ENCODE data around the gene RTN4R. TPM values are rescaled to one million over a fixed set of nuclear protein-coding genes. Genes with fewer than 3 reads are reported as not detected.

The RTN4R gene
- total and polyA plus RNA-seq, 2 donors (not counting 1 experiment from before 2014, with no cell fraction given), result 0.42 to 0.79 TPM

DNA sequence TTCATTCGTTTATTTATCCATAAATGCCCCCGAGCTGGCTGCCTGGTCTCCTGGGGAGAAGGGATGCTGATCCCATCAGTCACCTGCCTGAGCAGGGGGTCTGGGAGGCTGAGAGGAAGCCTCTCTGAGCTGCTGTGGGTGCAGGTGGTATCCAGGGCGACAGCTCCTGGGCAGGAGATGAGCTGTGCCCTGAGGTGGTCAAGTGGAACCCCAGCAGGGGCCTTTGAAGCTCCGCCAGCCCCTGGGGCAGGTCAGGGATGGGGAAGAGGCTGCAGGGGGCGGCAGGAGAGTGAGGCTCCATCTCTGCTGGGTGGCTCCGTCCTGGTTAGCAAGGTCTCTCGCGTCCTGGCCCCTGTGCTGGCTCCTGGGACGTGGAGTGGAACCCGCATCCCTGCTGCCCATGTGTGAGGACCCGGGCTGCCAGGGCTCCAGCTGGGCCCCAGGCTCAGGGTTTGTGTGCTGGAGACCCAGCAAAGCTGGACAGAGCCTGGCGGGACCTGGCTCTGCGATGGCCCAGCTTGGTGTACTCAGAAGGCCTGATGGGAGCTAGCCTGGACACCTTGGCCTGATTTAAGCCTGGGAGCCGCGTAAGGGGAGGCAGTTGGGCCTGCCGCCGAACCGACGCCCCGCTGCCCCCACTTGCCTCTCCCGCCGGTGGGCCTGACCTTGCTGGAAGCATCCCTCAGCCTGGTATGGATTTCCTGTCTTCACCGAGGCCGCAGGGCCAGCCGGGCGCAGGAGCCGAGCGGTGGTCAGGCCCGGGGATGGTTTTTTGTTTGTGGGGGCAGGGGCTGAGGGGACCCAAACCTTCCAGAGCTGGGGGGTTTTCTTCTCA, 44.5 kb downstream of the RTN4R start:
- no peaks in the 10 kb centered on the region for H3K79me2 ChIP-seq (ENCODE audit: control insufficient read depth, insufficient read depth, low read length)
- H3K4me2 ChIP-seq (replicated peaks; ENCODE audit: low read depth, low read length, poor library complexity, severe bottlenecking), result no peak overlapping the region
- no peaks in the 10 kb centered on the region for H3K4me1 ChIP-seq (ENCODE audit: control insufficient read depth in 2 of 2, insufficient read depth in 2 of 2, low read length in 2 of 2)
- H3K36me3 ChIP-seq (replicated peaks in 1 of 2; ENCODE audit: control extremely low read depth in 1 of 2, control insufficient read depth in 1 of 2, extremely low read depth in 1 of 2, insufficient read depth in 2 of 2, low read length in 1 of 2), result no peaks in the 10 kb centered on the region
- no peak for TF ChIP-seq CTCF (IDR thresholded peaks at IDR 0.05)
- no peak for TF ChIP-seq EZH2 (IDR thresholded peaks at IDR 0.05; ENCODE audit: borderline replicate concordance, insufficient read depth, low read depth, low read length, poor library complexity, severe bottlenecking)
- H3K9ac ChIP-seq (ENCODE audit: low read length), result no peak overlapping the region
- Mint-ChIP-seq H3K27ac (no peak overlapping the region), H3K4me3 (no peak overlapping the region), H3K27me3 (no peaks in the 10 kb centered on the region), H3K4me1 (no peaks in the 10 kb centered on the region), H3K9me3 (ENCODE audit: insufficient read depth) (peaks cover 6% of the 10 kb centered on the region)
- H3K27me3 ChIP-seq (replicated peaks in 1 of 4; ENCODE audit: control extremely low read depth in 1 of 4, control insufficient read depth in 3 of 4, insufficient read depth in 4 of 4, low read length in 3 of 4), result no peaks in the 10 kb centered on the region
- WGBS (ENCODE audit: insufficient coverage), result 91% methylated on average over 23 of the region's 29 CpGs
- POLR2A ChIA-PET, result no interaction called here
- H3K27ac ChIP-seq (ENCODE audit: low read length in 2 of 2), result no peak overlapping the region
- no peak overlapping the region for H3K4me3 ChIP-seq (ENCODE audit: control extremely low read depth in 1 of 5, extremely low read depth in 1 of 5, insufficient read depth in 1 of 5, low read depth in 2 of 5, low read length in 4 of 5)
- no peak overlapping the region for H2AFZ ChIP-seq (ENCODE audit: insufficient read depth, low read depth, low read length, poor library complexity, severe bottlenecking)
- H4K20me1 ChIP-seq (ENCODE audit: control insufficient read depth, insufficient read depth, low read length, poor library complexity, severe bottlenecking), result no peaks in the 10 kb centered on the region
- ATAC-seq (ENCODE audit: low read depth) (no peak), DNase-seq (no peak)
- intact Hi-C loops (cut with micrococcal nuclease), result no loop called here
- CTCF ChIA-PET, result no interaction called here
- H3K9me3 ChIP-seq (ENCODE audit: control extremely low read depth in 1 of 3, control insufficient read depth in 2 of 3, insufficient read depth in 1 of 3, low read length in 2 of 3), result peaks cover 0 to 27% (median 2%) of the 10 kb centered on the region in 3 donors

- H3K9ac ChIP-seq (ENCODE audit: low read length), result no peak overlapping the region
- no peaks in the 10 kb centered on the region for H3K79me2 ChIP-seq (ENCODE audit: control insufficient read depth, insufficient read depth, low read length)
- CTCF ChIA-PET, result no interaction called here
- WGBS (ENCODE audit: insufficient coverage), result 82% methylated on average over 7 of the region's 7 CpGs
- intact Hi-C loops (cut with micrococcal nuclease), result no loop called here
- no peak overlapping the region for H3K4me3 ChIP-seq (ENCODE audit: control extremely low read depth in 1 of 5, extremely low read depth in 1 of 5, insufficient read depth in 1 of 5, low read depth in 2 of 5, low read length in 4 of 5)
- H3K4me2 ChIP-seq (replicated peaks; ENCODE audit: low read depth, low read length, poor library complexity, severe bottlenecking), result no peak overlapping the region
- no peaks in the 10 kb centered on the region for H4K20me1 ChIP-seq (ENCODE audit: control insufficient read depth, insufficient read depth, low read length, poor library complexity, severe bottlenecking)
- POLR2A ChIA-PET, result no interaction called here
- no peak overlapping the region for H3K27ac ChIP-seq (ENCODE audit: low read length in 2 of 2)
- H3K27me3 Mint-ChIP-seq, result peaks cover 3% of the 10 kb centered on the region
- no peak for DNase-seq
- no peaks in the 10 kb centered on the region for H3K36me3 ChIP-seq (replicated peaks in 1 of 2; ENCODE audit: control extremely low read depth in 1 of 2, control insufficient read depth in 1 of 2, extremely low read depth in 1 of 2, insufficient read depth in 2 of 2, low read length in 1 of 2)
- H3K27ac Mint-ChIP-seq, result no peak overlapping the region
- ATAC-seq (ENCODE audit: low read depth), result no peak
- H3K9me3 Mint-ChIP-seq (ENCODE audit: insufficient read depth), result peaks cover 6% of the 10 kb centered on the region
- peaks cover 0 to 2% (median 0%) of the 10 kb centered on the region in 4 experiments for H3K27me3 ChIP-seq (replicated peaks in 1 of 4; ENCODE audit: control extremely low read depth in 1 of 4, control insufficient read depth in 3 of 4, insufficient read depth in 4 of 4, low read length in 3 of 4)
- H3K9me3 ChIP-seq (ENCODE audit: control extremely low read depth in 1 of 3, control insufficient read depth in 2 of 3, insufficient read depth in 1 of 3, low read length in 2 of 3), result peaks cover 0 to 27% (median 2%) of the 10 kb centered on the region in 3 donors
- H2AFZ ChIP-seq (ENCODE audit: insufficient read depth, low read depth, low read length, poor library complexity, severe bottlenecking), result no peak overlapping the region
- H3K4me3 Mint-ChIP-seq, result no peak overlapping the region
- no peaks in the 10 kb centered on the region for H3K4me1 ChIP-seq (ENCODE audit: control insufficient read depth in 2 of 2, insufficient read depth in 2 of 2, low read length in 2 of 2)
- TF ChIP-seq CTCF (IDR thresholded peaks at IDR 0.05), result no peak
- TF ChIP-seq EZH2 (IDR thresholded peaks at IDR 0.05; ENCODE audit: borderline replicate concordance, insufficient read depth, low read depth, low read length, poor library complexity, severe bottlenecking), result no peak
- H3K4me1 Mint-ChIP-seq, result no peaks in the 10 kb centered on the region
Observed at GRCh38 chr22:20222764-20223420, 45.2 kb downstream of the RTN4R start.
